H9 (cell line): ENCODE results near the gene FAM171A1. TPM values are rescaled to one million over a fixed set of nuclear protein-coding genes. Genes with fewer than 3 reads are reported as not detected.

Experiments used
- DNase-seq: peaks from one replicate; pipeline ENCODE4 v3.0.0-alpha.2; 2017
- H2AFZ ChIP-seq: one replicate; pipeline ENCODE4 v1.6.1; 2013; ENCODE audit warnings: mild to moderate bottlenecking, low read length, control low read depth, moderate library complexity
- H2AK5ac ChIP-seq: 2 replicates; pipeline ENCODE4 v1.6.1; 2013; ENCODE audit warnings: low read length, control low read depth, mixed read lengths; ENCODE audit not compliant: insufficient read length
- H2BK120ac ChIP-seq: one replicate; pipeline ENCODE4 v1.6.1; 2013; ENCODE audit warnings: low read depth, mild to moderate bottlenecking, low read length, control low read depth, inconsistent platforms; ENCODE audit not compliant: poor library complexity, severe bottlenecking
- H2BK12ac ChIP-seq: 2 replicates; pipeline ENCODE4 v1.6.1; 2013; ENCODE audit warnings: low read length, control low read depth, mixed read lengths, low read depth; ENCODE audit not compliant: insufficient read length
- H2BK15ac ChIP-seq: 2 replicates; pipeline ENCODE4 v1.6.1; 2013; ENCODE audit warnings: low read depth, low read length, control low read depth
- H2BK20ac ChIP-seq: one replicate; pipeline ENCODE4 v1.6.1; 2013; ENCODE audit warnings: low read depth, mild to moderate bottlenecking, low read length, control low read depth, inconsistent platforms; ENCODE audit not compliant: poor library complexity, severe bottlenecking
- H2BK5ac ChIP-seq: 2 replicates; pipeline ENCODE4 v1.6.1; 2013; ENCODE audit warnings: low read length, control low read depth, mixed read lengths; ENCODE audit not compliant: insufficient read length
- H3K14ac ChIP-seq: 2 replicates; pipeline ENCODE4 v1.6.1; 2013; ENCODE audit warnings: low read length, control low read depth; ENCODE audit not compliant: insufficient read depth
- H3K18ac ChIP-seq: 2 replicates; pipeline ENCODE4 v1.6.1; 2013; ENCODE audit warnings: low read depth, mild to moderate bottlenecking, mixed read lengths, low read length, control low read depth; ENCODE audit not compliant: insufficient read length
- H3K23ac ChIP-seq: 2 replicates; pipeline ENCODE4 v1.6.1; 2013; ENCODE audit warnings: low read length, control low read depth, mixed read lengths, low read depth; ENCODE audit not compliant: insufficient read length
- H3K23me2 ChIP-seq: 2 replicates; pipeline ENCODE4 v1.6.1; 2013; ENCODE audit warnings: low read depth, mild to moderate bottlenecking, mixed read lengths, low read length, control low read depth; ENCODE audit not compliant: insufficient read length, poor library complexity, severe bottlenecking
- H3K27ac ChIP-seq: 2 replicates; pipeline ENCODE4 v1.5.1; 2013; ENCODE audit warnings: low read length, control low read depth, mixed read lengths, low read depth; ENCODE audit not compliant: insufficient read length
- H3K27me3 ChIP-seq: 2 replicates; pipeline ENCODE4 v1.6.1; 2013; ENCODE audit warnings: low read length, control low read depth, inconsistent platforms; ENCODE audit not compliant: insufficient read depth
- H3K4ac ChIP-seq: 2 replicates; pipeline ENCODE4 v1.6.1; 2013; ENCODE audit warnings: low read depth, mild to moderate bottlenecking, control low read depth, inconsistent platforms, low read length, moderate library complexity
- H3K4me1 ChIP-seq: 2 replicates; pipeline ENCODE4 v1.6.1; 2013; ENCODE audit warnings: low read length, control low read depth, inconsistent platforms; ENCODE audit not compliant: insufficient read depth
- H3K4me2 ChIP-seq: 2 replicates; pipeline ENCODE4 v1.6.1; 2013; ENCODE audit warnings: low read length, control low read depth, mixed read lengths; ENCODE audit not compliant: insufficient read length, insufficient read depth
- H3K56ac ChIP-seq: 2 replicates; pipeline ENCODE4 v1.6.1; 2013; ENCODE audit warnings: low read depth, mild to moderate bottlenecking, mixed read lengths, low read length, control low read depth; ENCODE audit not compliant: insufficient read length
- H3K79me1 ChIP-seq: 2 replicates; pipeline ENCODE4 v1.6.1; 2013; ENCODE audit warnings: low read depth, mild to moderate bottlenecking, moderate library complexity, low read length, control low read depth, inconsistent platforms; ENCODE audit not compliant: insufficient read depth, poor library complexity, severe bottlenecking
- H3K79me2 ChIP-seq: 2 replicates; pipeline ENCODE4 v1.6.1; 2013; ENCODE audit warnings: low read length, control low read depth, inconsistent platforms; ENCODE audit not compliant: insufficient read depth
- H3K9ac ChIP-seq: 2 replicates; pipeline ENCODE4 v1.6.1; 2013; ENCODE audit warnings: low read length, control low read depth, mixed read lengths; ENCODE audit not compliant: insufficient read length; ENCODE audit errors: extremely low read depth
- H3K9me3 ChIP-seq: one replicate; pipeline ENCODE4 v1.6.1; 2013; ENCODE audit warnings: low read depth, low read length, inconsistent platforms; ENCODE audit not compliant: control insufficient read depth
- H3T11ph ChIP-seq: one replicate; pipeline ENCODE4 v1.6.1; 2013; ENCODE audit warnings: mild to moderate bottlenecking, low read length, control low read depth, inconsistent platforms
- H4K20me1 ChIP-seq: one replicate; pipeline ENCODE4 v1.6.1; 2013; ENCODE audit not compliant: control insufficient read depth, insufficient read length, insufficient read depth
- H4K5ac ChIP-seq: 2 replicates; pipeline ENCODE4 v1.6.1; 2013; ENCODE audit warnings: low read depth, mild to moderate bottlenecking, mixed read lengths, low read length, control low read depth; ENCODE audit not compliant: insufficient read length
- H4K8ac ChIP-seq: replicated peaks from 2 replicates; pipeline ENCODE4 v1.6.1; 2013; ENCODE audit warnings: low read length, control low read depth, mixed read lengths, low read depth; ENCODE audit not compliant: insufficient read length
- H4K91ac ChIP-seq: 2 replicates; pipeline ENCODE4 v1.6.1; 2013; ENCODE audit warnings: low read depth, mild to moderate bottlenecking, moderate library complexity, mixed read lengths, low read length, control low read depth; ENCODE audit not compliant: insufficient read length
- H3K27ac Mint-ChIP-seq, 3 experiments: 2 replicates in 2 of 3; 3 replicates in 1 of 3; pipeline ENCODE4 v1.8.0; 2020 to 2021; ENCODE audit warnings: mixed read lengths in 3 of 3, mild to moderate bottlenecking in 1 of 3, moderate library complexity in 1 of 3
- H3K27me3 Mint-ChIP-seq: 2 replicates; pipeline ENCODE4 v1.8.0; 2021; ENCODE audit warnings: low read depth, mild to moderate bottlenecking, moderate library complexity, mixed read lengths
- H3K36me3 Mint-ChIP-seq, 3 experiments: 2 replicates in 2 of 3; 3 replicates in 1 of 3; pipeline ENCODE4 v1.8.0; 2020 to 2021; ENCODE audit warnings: low read depth in 3 of 3, mixed read lengths in 3 of 3; ENCODE audit not compliant: insufficient read depth in 1 of 3
- H3K4me1 Mint-ChIP-seq, 2 experiments: 2 replicates each; pipeline ENCODE4 v1.8.0; 2020; ENCODE audit warnings: mixed read lengths in 2 of 2
- H3K4me3 Mint-ChIP-seq, 2 experiments: 2 replicates in 1 of 2; 3 replicates in 1 of 2; pipeline ENCODE4 v1.8.0; 2020 to 2021; ENCODE audit warnings: mild to moderate bottlenecking in 2 of 2, mixed read lengths in 2 of 2, moderate library complexity in 1 of 2
- H3K9me3 Mint-ChIP-seq, 2 experiments: 2 replicates in 1 of 2; 3 replicates in 1 of 2; pipeline ENCODE4 v1.8.0; 2020; ENCODE audit warnings: mild to moderate bottlenecking in 2 of 2, mixed read lengths in 2 of 2, moderate library complexity in 1 of 2
- CTCF ChIP-seq: fragments of 200-600 bp; sonication (generic); conservative IDR thresholded peaks from 3 replicates; pipeline ENCODE4 v1.8.0; 2021; ENCODE audit warnings: antibody characterized with exemption, mild to moderate bottlenecking
- WGBS: extraction: QIAGEN DNeasy Blood & Tissue Kit; methylation state at CpG from one replicate; pipeline ENCODE4 v1.1.7; 2013; ENCODE audit warnings: missing lambda C conversion rate, low lambda C conversion rate, mixed read lengths; ENCODE audit not compliant: insufficient read length; ENCODE audit errors: extremely low coverage; 5-methylcytosine and 5-hydroxymethylcytosine counted together
- total RNA-seq: library from RNA; stranded (reverse); gene quantifications from 2 replicates; pipeline ENCODE4 v1.2.1, GENCODE V29; 2021

FAM171A1 gene
- total RNA-seq, 1 experiment from 2014 or later = 37.4 TPM

- H2AK5ac ChIP-seq = no peak overlapping the region
- no peaks in the 10 kb centered on the region for H3K4me1 ChIP-seq
- no peak overlapping the region for H4K5ac ChIP-seq
- H3K36me3 Mint-ChIP-seq = peaks cover 22 to 38% (median 35%) of the 10 kb centered on the region in 3 experiments
- H3K9ac ChIP-seq = no peak overlapping the region
- no peaks in the 10 kb centered on the region for H3K27me3 ChIP-seq
- H3K23ac ChIP-seq = no peak overlapping the region
- no peaks in the 10 kb centered on the region for H3K79me2 ChIP-seq
- no peak overlapping the region for H3K56ac ChIP-seq
- H3K27ac Mint-ChIP-seq = no peak overlapping the region
- no peak overlapping the region for H4K91ac ChIP-seq
- no peak overlapping the region for H2BK5ac ChIP-seq
- H2AFZ ChIP-seq = no peak overlapping the region
- no peaks in the 10 kb centered on the region for H4K20me1 ChIP-seq
- peaks cover 19 to 23% of the 10 kb centered on the region in 2 experiments for H3K9me3 Mint-ChIP-seq
- no CpG with 5 or more reads among the region's 2 CpGs for WGBS
- no peak overlapping the region for H3K27ac ChIP-seq
- H2BK15ac ChIP-seq = no peak overlapping the region
- no peak for TF ChIP-seq CTCF
- H3K4me3 Mint-ChIP-seq = no peak overlapping the region
- no peak overlapping the region for H3K4me2 ChIP-seq
- no peaks in the 10 kb centered on the region for H3K79me1 ChIP-seq
- H4K8ac ChIP-seq = no peak overlapping the region
- no peak overlapping the region for H3K18ac ChIP-seq
- H3K9me3 ChIP-seq = peaks cover 15% of the 10 kb centered on the region
- no peaks in the 10 kb centered on the region for H3K23me2 ChIP-seq
- no peak overlapping the region for H3K4ac ChIP-seq
- H3K4me1 Mint-ChIP-seq = no peaks in the 10 kb centered on the region
- H2BK12ac ChIP-seq = no peak overlapping the region
- H3K27me3 Mint-ChIP-seq = no peaks in the 10 kb centered on the region
- H2BK20ac ChIP-seq = no peak overlapping the region
- no peak for DNase-seq
- no peak overlapping the region for H2BK120ac ChIP-seq
- no peak overlapping the region for H3K14ac ChIP-seq
- no peak overlapping the region for H3T11ph ChIP-seq
Measured at GRCh38 chr10:15265558-15265957, 105.5 kb downstream of the FAM171A1 start.
